ENCODE measurements around the gene FZD8. TPM values are rescaled to one million over a fixed set of nuclear protein-coding genes. Genes with fewer than 3 reads are reported as not detected.

The FZD8 gene
- total RNA-seq, 1 experiment from 2014 or later, result 13.8 TPM

GRCh38 chr10:35592441-35592840 lies 49.7 kb downstream of the FZD8 start:
- H3K27me3 Mint-ChIP-seq (ENCODE audit: low read depth), result peaks cover 1% of the 10 kb centered on the region
- no peaks in the 10 kb centered on the region for H3K27me3 ChIP-seq (ENCODE audit: insufficient read depth, low read length)
- H3K4me1 Mint-ChIP-seq, result peaks cover 28 to 29% of the 10 kb centered on the region in 2 experiments
- peaks cover 22 to 27% of the 10 kb centered on the region in 2 experiments for H3K9me3 Mint-ChIP-seq
- WGBS (ENCODE audit: extremely low coverage, insufficient read length, low lambda C conversion rate), result no CpG with 5 or more reads among the region's 4 CpGs
- H2BK20ac ChIP-seq (ENCODE audit: low read depth, low read length, poor library complexity, severe bottlenecking), result no peak overlapping the region
- no peaks in the 10 kb centered on the region for H4K20me1 ChIP-seq (ENCODE audit: control insufficient read depth, insufficient read depth, insufficient read length)
- H3K27ac Mint-ChIP-seq, result no peak overlapping the region
- no peak overlapping the region for H3K56ac ChIP-seq (ENCODE audit: insufficient read length, low read depth, low read length)
- H3K9me3 ChIP-seq (ENCODE audit: control insufficient read depth, low read depth, low read length), result no peaks in the 10 kb centered on the region
- no peak overlapping the region for H2BK12ac ChIP-seq (ENCODE audit: insufficient read length, low read depth, low read length)
- no peak overlapping the region for H4K5ac ChIP-seq (ENCODE audit: insufficient read length, low read depth, low read length)
- H4K8ac ChIP-seq (replicated peaks; ENCODE audit: insufficient read length, low read depth, low read length), result no peak overlapping the region
- H3K27ac ChIP-seq (ENCODE audit: insufficient read length, low read depth, low read length), result no peak overlapping the region
- no peak overlapping the region for H3K9ac ChIP-seq (ENCODE audit: extremely low read depth, insufficient read length, low read length)
- H3K4me1 ChIP-seq (ENCODE audit: insufficient read depth, low read length), result peaks cover 14% of the 10 kb centered on the region
- DNase-seq, result no peak
- H3K79me2 ChIP-seq (ENCODE audit: insufficient read depth, low read length), result no peaks in the 10 kb centered on the region
- H3K18ac ChIP-seq (ENCODE audit: insufficient read length, low read depth, low read length), result no peak overlapping the region
- H2BK15ac ChIP-seq (ENCODE audit: low read depth, low read length), result no peak overlapping the region
- no peak overlapping the region for H3K4me3 Mint-ChIP-seq
- no peak overlapping the region for H2AK5ac ChIP-seq (ENCODE audit: insufficient read length, low read length)
- no peak overlapping the region for H2BK5ac ChIP-seq (ENCODE audit: insufficient read length, low read length)
- H3K23ac ChIP-seq (ENCODE audit: insufficient read length, low read depth, low read length), result no peak overlapping the region
- no peak overlapping the region for H3T11ph ChIP-seq (ENCODE audit: low read length)
- H3K23me2 ChIP-seq (ENCODE audit: insufficient read length, low read depth, low read length, poor library complexity, severe bottlenecking), result no peaks in the 10 kb centered on the region
- no peak overlapping the region for H2AFZ ChIP-seq (ENCODE audit: low read length)
- no peak overlapping the region for H3K14ac ChIP-seq (ENCODE audit: insufficient read depth, low read length)
- no peak for TF ChIP-seq CTCF (conservative IDR thresholded peaks at IDR 0.05)
- no peak overlapping the region for H3K4me2 ChIP-seq (ENCODE audit: insufficient read depth, insufficient read length, low read length)
- H3K36me3 Mint-ChIP-seq (ENCODE audit: insufficient read depth in 1 of 3, low read depth in 3 of 3), result peaks cover 3 to 29% (median 14%) of the 10 kb centered on the region in 3 experiments
- H2BK120ac ChIP-seq (ENCODE audit: low read depth, low read length, poor library complexity, severe bottlenecking), result no peak overlapping the region
- no peak overlapping the region for H4K91ac ChIP-seq (ENCODE audit: insufficient read length, low read depth, low read length)
- H3K4ac ChIP-seq (ENCODE audit: low read depth, low read length), result no peak overlapping the region
- no peaks in the 10 kb centered on the region for H3K79me1 ChIP-seq (ENCODE audit: insufficient read depth, low read depth, low read length, poor library complexity, severe bottlenecking)

All from H9 (cell line).